ENCODE measurements around the gene PHPT1.

Gene PHPT1

DNA sequence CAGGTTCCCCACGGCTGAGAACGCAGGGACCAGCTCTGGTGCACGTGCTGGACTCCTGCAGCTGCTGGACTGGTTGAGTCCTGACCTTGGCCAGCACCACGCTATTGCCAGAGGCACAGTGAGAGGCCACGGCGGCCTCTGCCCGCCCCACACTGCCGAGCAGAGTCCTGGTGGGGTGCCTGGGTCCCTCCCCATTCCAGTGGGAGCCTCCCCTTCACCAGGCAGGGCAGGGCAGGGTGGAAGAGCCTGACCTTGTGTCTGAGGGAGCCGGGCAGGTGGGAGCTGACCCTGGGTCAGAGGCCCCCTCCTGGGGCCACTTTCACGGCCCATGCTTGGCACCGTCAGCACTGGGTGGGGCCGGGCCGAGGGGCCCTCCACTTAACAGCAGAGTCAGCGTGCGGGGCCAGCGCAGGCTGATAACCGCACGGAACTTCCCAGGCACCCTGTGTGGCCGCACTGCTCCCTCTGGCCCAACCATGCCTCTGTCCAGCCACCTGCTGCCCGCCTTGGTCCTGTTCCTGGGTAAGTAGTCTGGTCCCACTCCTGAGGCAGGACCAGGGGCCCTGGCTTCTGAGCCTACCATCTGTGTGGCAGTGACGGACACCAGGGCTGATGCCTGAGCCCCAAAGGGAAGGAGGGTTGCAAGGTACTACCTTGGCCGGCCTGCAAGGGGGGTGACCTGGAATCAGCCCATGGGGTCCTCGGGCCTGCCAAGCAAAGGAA, 2.9 kb downstream of the PHPT1 start, which contains the start of gene MAMDC4:
Gene MAMDC4, plus strand, starts transcription at position 406 of the 723 bp plus-strand sequence. Its CDS starts 71 bp downstream, at position 477.
- TF ChIP-seq, protein P1, sequence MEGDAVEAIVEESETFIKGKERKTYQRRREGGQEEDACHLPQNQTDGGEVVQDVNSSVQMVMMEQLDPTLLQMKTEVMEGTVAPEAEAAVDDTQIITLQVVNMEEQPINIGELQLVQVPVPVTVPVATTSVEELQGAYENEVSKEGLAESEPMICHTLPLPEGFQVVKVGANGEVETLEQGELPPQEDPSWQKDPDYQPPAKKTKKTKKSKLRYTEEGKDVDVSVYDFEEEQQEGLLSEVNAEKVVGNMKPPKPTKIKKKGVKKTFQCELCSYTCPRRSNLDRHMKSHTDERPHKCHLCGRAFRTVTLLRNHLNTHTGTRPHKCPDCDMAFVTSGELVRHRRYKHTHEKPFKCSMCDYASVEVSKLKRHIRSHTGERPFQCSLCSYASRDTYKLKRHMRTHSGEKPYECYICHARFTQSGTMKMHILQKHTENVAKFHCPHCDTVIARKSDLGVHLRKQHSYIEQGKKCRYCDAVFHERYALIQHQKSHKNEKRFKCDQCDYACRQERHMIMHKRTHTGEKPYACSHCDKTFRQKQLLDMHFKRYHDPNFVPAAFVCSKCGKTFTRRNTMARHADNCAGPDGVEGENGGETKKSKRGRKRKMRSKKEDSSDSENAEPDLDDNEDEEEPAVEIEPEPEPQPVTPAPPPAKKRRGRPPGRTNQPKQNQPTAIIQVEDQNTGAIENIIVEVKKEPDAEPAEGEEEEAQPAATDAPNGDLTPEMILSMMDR (conservative IDR thresholded peaks at IDR 0.05) = no peak

GRCh38 chr9:136852664-136853595, 3.7 kb downstream of the PHPT1 start:
- no peak overlapping the region for H3K27ac ChIP-seq
- TF ChIP-seq, protein P1 (conservative IDR thresholded peaks at IDR 0.05) = no peak

More for the DNA sequence above, 2.9 kb downstream of the PHPT1 start, which contains the start of gene MAMDC4:
- no peak within 1 kb of the TSS for H3K27ac ChIP-seq

DNA sequence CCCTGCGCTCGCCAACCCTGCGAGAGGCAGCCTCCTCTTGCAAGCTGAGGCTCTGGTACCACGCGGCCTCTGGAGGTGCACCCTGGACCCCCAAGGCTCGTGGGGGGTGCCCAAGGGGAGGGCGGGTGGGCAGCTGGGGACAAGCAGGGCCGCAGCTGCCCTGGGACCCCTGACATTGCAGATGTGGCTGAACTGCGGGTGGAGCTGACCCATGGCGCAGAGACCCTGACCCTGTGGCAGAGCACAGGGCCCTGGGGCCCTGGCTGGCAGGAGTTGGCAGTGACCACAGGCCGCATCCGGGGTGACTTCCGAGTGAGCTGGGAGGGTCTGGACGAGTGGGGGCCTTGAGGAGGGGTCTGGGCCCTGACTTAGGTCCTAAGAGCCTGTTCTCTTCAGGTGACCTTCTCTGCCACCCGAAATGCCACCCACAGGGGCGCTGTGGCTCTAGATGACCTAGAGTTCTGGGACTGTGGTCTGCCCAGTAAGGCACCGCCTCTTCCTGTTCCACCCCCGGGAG, 4.4 kb downstream of the PHPT1 start:
- TF ChIP-seq, protein P1 (conservative IDR thresholded peaks at IDR 0.05) = no peak
- H3K27ac ChIP-seq = no peak overlapping the region

- no peak overlapping the region for H3K27ac ChIP-seq
- TF ChIP-seq, protein P1 (conservative IDR thresholded peaks at IDR 0.05) = no peak
Measured at GRCh38 chr9:136854113-136854841, 5.1 kb downstream of the PHPT1 start.

GRCh38 chr9:136854842-136855460, 5.7 kb downstream of the PHPT1 start:
- TF ChIP-seq, protein P1 (conservative IDR thresholded peaks at IDR 0.05) = no peak
- no peak overlapping the region for H3K27ac ChIP-seq

DNA sequence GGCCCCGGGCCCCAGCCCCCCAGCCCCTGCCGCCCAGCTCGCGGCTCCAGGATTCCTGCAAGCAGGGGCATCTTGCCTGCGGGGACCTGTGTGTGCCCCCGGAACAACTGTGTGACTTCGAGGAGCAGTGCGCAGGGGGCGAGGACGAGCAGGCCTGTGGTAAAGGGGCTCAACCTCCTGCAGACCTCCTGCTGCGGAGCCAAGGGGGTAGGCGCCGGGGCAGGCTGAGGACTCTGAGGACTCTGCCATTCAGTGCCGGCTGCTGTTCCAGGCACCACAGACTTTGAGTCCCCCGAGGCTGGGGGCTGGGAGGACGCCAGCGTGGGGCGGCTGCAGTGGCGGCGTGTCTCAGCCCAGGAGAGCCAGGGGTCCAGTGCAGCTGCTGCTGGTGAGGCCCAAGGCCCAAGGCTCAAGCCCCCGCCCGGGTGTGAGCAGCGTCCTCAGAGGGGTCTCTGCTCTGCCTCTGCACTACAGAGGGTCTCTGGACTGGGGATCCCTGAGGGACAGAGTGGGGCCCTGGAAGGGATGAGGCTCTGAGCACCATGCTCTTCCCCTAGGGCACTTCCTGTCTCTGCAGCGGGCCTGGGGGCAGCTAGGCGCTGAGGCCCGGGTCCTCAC, 6.4 kb downstream of the PHPT1 start:
- TF ChIP-seq, protein P1 (conservative IDR thresholded peaks at IDR 0.05) = no peak
- H3K27ac ChIP-seq = no peak overlapping the region

Measured in VCaP (cell line).